ENCODE results near the gene SREBF2. TPM values are rescaled to one million over a fixed set of nuclear protein-coding genes. Genes with fewer than 3 reads are reported as not detected.

SREBF2 gene
- total RNA-seq, 1 donor from 2014 or later = 119 TPM

DNA sequence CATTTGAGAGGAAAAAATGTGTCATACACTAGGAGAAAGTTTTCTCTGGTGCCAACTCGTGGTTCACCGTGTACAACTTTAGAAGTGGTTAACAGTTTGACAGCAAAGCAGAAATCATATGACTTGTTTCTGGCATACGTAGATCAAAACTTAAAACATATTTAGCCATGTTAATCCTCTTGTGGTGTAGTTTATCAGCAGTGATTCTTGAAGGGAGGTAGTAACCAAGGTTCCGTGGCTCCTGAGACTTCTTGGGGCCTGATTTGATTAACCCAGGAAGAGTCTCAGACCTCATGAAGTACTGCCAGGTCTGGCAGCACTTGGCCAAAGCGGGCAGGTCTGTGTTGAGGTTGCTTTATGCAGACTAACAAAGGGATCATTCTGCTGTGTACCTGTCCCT is 40.5 kb downstream of the SREBF2 start:
- DNase-seq (ENCODE audit: extremely low spot score, unreplicated experiment) = no peak
- no peaks in the 10 kb centered on the region for H3K4me1 Mint-ChIP-seq (ENCODE audit: unreplicated experiment)
- no peak overlapping the region for H3K27ac Mint-ChIP-seq (ENCODE audit: unreplicated experiment)

DNA sequence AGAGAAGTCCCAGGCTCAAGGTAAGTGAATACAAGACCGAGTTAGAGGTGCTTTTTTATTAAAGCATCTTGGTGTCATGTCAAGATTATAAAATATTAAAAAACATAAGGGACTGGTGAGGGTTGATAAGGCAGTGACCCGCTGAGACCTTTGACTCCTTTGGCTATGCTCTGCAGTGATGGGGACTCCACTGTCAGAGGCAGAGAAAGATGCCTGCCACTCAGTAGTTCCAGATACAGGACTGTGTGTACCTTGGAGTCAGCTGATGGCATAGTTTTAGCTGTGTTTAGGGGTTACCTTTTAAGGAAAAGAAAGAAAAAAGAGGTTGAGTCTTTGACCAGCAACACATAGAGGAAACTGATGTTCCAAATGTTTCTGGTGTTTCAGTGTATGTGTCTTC is 41.2 kb downstream of the SREBF2 start:
- H3K36me3 Mint-ChIP-seq (ENCODE audit: unreplicated experiment) = peaks cover 51% of the 10 kb centered on the region
- H3K4me1 Mint-ChIP-seq (ENCODE audit: unreplicated experiment) = no peaks in the 10 kb centered on the region
- DNase-seq (ENCODE audit: extremely low spot score, unreplicated experiment) = no peak
- H3K4me3 Mint-ChIP-seq (ENCODE audit: unreplicated experiment) = no peak overlapping the region
- TF ChIP-seq, protein P1, sequence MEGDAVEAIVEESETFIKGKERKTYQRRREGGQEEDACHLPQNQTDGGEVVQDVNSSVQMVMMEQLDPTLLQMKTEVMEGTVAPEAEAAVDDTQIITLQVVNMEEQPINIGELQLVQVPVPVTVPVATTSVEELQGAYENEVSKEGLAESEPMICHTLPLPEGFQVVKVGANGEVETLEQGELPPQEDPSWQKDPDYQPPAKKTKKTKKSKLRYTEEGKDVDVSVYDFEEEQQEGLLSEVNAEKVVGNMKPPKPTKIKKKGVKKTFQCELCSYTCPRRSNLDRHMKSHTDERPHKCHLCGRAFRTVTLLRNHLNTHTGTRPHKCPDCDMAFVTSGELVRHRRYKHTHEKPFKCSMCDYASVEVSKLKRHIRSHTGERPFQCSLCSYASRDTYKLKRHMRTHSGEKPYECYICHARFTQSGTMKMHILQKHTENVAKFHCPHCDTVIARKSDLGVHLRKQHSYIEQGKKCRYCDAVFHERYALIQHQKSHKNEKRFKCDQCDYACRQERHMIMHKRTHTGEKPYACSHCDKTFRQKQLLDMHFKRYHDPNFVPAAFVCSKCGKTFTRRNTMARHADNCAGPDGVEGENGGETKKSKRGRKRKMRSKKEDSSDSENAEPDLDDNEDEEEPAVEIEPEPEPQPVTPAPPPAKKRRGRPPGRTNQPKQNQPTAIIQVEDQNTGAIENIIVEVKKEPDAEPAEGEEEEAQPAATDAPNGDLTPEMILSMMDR (IDR thresholded peaks at IDR 0.05) = no peak
- no peaks in the 10 kb centered on the region for H3K27me3 Mint-ChIP-seq (ENCODE audit: unreplicated experiment)
- H3K27ac Mint-ChIP-seq (ENCODE audit: unreplicated experiment) = no peak overlapping the region
- H3K9me3 Mint-ChIP-seq (ENCODE audit: unreplicated experiment) = no peaks in the 10 kb centered on the region

More for the DNA sequence above, 40.5 kb downstream of the SREBF2 start:
- TF ChIP-seq, protein P1 (IDR thresholded peaks at IDR 0.05) = no peak
- H3K9me3 Mint-ChIP-seq (ENCODE audit: unreplicated experiment) = no peaks in the 10 kb centered on the region
- H3K36me3 Mint-ChIP-seq (ENCODE audit: unreplicated experiment) = peaks cover 50% of the 10 kb centered on the region
- H3K4me3 Mint-ChIP-seq (ENCODE audit: unreplicated experiment) = no peak overlapping the region
- no peaks in the 10 kb centered on the region for H3K27me3 Mint-ChIP-seq (ENCODE audit: unreplicated experiment)

DNA sequence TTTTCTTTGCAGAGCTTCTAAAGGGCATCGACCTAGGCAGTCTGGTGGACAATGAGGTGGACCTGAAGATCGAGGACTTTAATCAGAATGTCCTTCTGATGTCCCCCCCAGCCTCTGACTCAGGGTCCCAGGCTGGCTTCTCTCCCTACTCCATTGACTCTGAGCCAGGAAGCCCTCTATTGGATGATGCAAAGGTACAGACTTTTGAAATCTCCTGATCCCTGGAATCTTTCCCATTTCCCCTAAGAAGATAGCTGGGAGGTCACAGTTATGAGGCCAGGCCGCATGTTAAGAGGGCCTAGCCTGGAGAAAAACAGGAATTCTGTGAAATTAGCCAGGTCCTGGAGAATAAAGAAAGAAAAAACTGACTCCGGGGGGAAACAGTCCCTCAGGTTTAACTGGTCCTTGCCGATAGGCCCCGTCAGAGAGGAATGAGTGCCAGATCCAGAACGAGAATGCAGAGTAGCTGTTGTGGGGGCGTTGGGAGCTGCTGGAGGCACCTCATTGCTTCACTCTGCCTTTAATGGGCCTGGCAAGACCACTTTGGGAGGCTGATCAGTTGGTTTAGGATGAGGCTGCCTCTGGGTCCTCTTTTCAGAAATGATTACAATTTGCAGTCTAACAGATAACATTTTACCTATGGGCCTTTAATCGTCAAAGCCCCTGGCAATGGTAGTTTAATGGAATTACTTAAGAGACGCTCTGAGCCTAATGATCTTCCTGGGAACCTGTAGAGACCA is 42.8 kb downstream of the SREBF2 start:
- no peak overlapping the region for H3K27ac Mint-ChIP-seq (ENCODE audit: unreplicated experiment)
- no peak overlapping the region for H3K4me3 Mint-ChIP-seq (ENCODE audit: unreplicated experiment)

DNA sequence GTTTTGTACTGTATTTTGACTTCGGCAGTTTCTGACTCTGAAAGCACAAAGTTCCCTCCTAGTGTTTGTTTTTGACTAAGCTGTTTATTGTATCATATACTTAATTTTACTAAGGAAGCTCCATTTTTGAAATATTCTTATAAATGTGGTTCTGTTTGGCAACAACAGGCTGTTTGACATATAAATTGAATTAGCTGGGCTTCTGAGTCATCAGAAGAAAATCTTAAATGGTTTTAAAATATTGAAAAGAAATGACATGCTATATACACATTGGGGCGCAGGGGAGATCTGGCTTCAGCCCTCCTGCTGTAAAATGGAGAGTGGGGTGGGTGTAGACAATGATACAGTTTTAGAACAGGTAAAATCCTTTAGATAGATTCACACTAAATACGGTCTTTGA is 43.4 kb downstream of the SREBF2 start:
- H3K27ac Mint-ChIP-seq (ENCODE audit: unreplicated experiment) = no peak overlapping the region
- TF ChIP-seq, protein P1 (IDR thresholded peaks at IDR 0.05) = no peak
- no peaks in the 10 kb centered on the region for H3K4me1 Mint-ChIP-seq (ENCODE audit: unreplicated experiment)
- H3K4me3 Mint-ChIP-seq (ENCODE audit: unreplicated experiment) = no peak overlapping the region
- peaks cover 49% of the 10 kb centered on the region for H3K36me3 Mint-ChIP-seq (ENCODE audit: unreplicated experiment)
- DNase-seq (ENCODE audit: extremely low spot score, unreplicated experiment) = no peak
- no peaks in the 10 kb centered on the region for H3K27me3 Mint-ChIP-seq (ENCODE audit: unreplicated experiment)
- no peaks in the 10 kb centered on the region for H3K9me3 Mint-ChIP-seq (ENCODE audit: unreplicated experiment)

More for the DNA sequence above, 42.8 kb downstream of the SREBF2 start:
- TF ChIP-seq, protein P1 (IDR thresholded peaks at IDR 0.05) = no peak
- peaks cover 51% of the 10 kb centered on the region for H3K36me3 Mint-ChIP-seq (ENCODE audit: unreplicated experiment)
- no peak for DNase-seq (ENCODE audit: extremely low spot score, unreplicated experiment)
- H3K4me1 Mint-ChIP-seq (ENCODE audit: unreplicated experiment) = no peaks in the 10 kb centered on the region
- H3K9me3 Mint-ChIP-seq (ENCODE audit: unreplicated experiment) = no peaks in the 10 kb centered on the region
- no peaks in the 10 kb centered on the region for H3K27me3 Mint-ChIP-seq (ENCODE audit: unreplicated experiment)

DNA sequence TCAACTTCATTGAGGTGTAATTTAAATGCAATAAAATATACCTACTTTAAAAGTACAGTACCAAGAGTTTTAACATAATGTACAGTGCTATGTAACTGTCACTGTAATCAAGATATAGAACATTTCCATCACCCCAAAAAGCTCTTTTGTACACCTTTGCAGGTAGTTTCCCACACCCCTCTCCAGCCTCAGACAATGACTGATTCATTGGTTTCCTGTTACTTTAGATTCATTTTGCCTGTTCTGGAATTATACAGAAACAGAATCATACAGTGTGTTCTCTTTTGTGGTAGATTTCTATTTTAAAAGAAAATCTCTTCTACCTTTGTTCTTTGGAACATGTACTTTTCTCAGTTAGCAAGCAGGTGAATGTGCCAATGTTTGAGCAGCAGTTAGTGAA is 43.8 kb downstream of the SREBF2 start:
- H3K4me1 Mint-ChIP-seq (ENCODE audit: unreplicated experiment) = no peaks in the 10 kb centered on the region
- no peaks in the 10 kb centered on the region for H3K27me3 Mint-ChIP-seq (ENCODE audit: unreplicated experiment)
- TF ChIP-seq, protein P1 (IDR thresholded peaks at IDR 0.05) = no peak
- H3K9me3 Mint-ChIP-seq (ENCODE audit: unreplicated experiment) = no peaks in the 10 kb centered on the region
- H3K36me3 Mint-ChIP-seq (ENCODE audit: unreplicated experiment) = peaks cover 53% of the 10 kb centered on the region
- no peak overlapping the region for H3K4me3 Mint-ChIP-seq (ENCODE audit: unreplicated experiment)
- DNase-seq (ENCODE audit: extremely low spot score, unreplicated experiment) = no peak
- H3K27ac Mint-ChIP-seq (ENCODE audit: unreplicated experiment) = no peak overlapping the region
